ENCODE data around the gene BPIFB4. TPM values are rescaled to one million over a fixed set of nuclear protein-coding genes. Genes with fewer than 3 reads are reported as not detected.

BPIFB4 gene
- total and polyA plus RNA-seq, 2 donors (not counting 3 experiments of a cell fraction or from before 2014, with no cell fraction given) = not detected

- Histone ChIP-seq H4K20me1 (replicated peaks; ENCODE audit: control insufficient read depth, extremely low read depth, insufficient read depth, low read length) (no peaks in the 10 kb centered on the region), H3K79me2 (ENCODE audit: control insufficient read depth, insufficient read depth, low read length) (no peaks in the 10 kb centered on the region), H3K4me1 (ENCODE audit: control insufficient read depth, extremely low read depth, insufficient read depth, low read length) (no peaks in the 10 kb centered on the region), H3K27ac (ENCODE audit: insufficient read depth, low read depth, low read length) (no peak overlapping the region), H2AFZ (ENCODE audit: low read depth, low read length) (no peak overlapping the region), H3K27me3 (ENCODE audit: control insufficient read depth in 2 of 2, insufficient read depth in 2 of 2, low read length in 2 of 2) (no peaks in the 10 kb centered on the region), H3K9me3 (replicated peaks; ENCODE audit: control insufficient read depth, insufficient read depth, low read length) (no peaks in the 10 kb centered on the region), H3K36me3 (ENCODE audit: control insufficient read depth in 2 of 2, extremely low read depth in 1 of 2, insufficient read depth in 2 of 2, low read length in 2 of 2) (no peaks in the 10 kb centered on the region), H3K4me2 (ENCODE audit: insufficient read depth, low read length) (no peak overlapping the region), H3K4me3 (replicated peaks in 1 of 3; ENCODE audit: insufficient read depth in 1 of 3, low read depth in 1 of 3, low read length in 3 of 3) (no peak overlapping the region), H3K9me1 (replicated peaks; ENCODE audit: control insufficient read depth, extremely low read depth, insufficient read depth, low read length) (no peaks in the 10 kb centered on the region), H3K9ac (replicated peaks; ENCODE audit: extremely low read depth, insufficient read depth, low read length) (no peak overlapping the region)
- no TSS peak for BruUV-seq (replicated peaks)
- dilution Hi-C loops (cut with MboI; ENCODE audit: extremely low pct_ligation_motif_present, low sequenced_read_pairs) = no loop called here
- FAIRE-seq (no peak), DNase-seq (ENCODE audit: low read depth, low spot score) (no peak)
- ChIA-PET POLR2A (no interaction called here), CTCF (no interaction called here)
- no peak for TF ChIP-seq EZH2 (IDR thresholded peaks at IDR 0.05; ENCODE audit: borderline replicate concordance, low read depth, low read length, severe bottlenecking)
- TF ChIP-seq POLR2AphosphoS5 (IDR thresholded peaks at IDR 0.05; ENCODE audit: insufficient read depth, low read depth, low read length) = no peak
- no peak for TF ChIP-seq MYC (IDR thresholded peaks at IDR 0.05; ENCODE audit: low read depth, low read length)
- TF ChIP-seq CTCF (IDR thresholded peaks at IDR 0.05; ENCODE audit: extremely low read depth in 1 of 2, insufficient read depth in 1 of 2, low read depth in 1 of 2, low read length in 2 of 2) = no peak
- TF ChIP-seq GATA2 (IDR thresholded peaks at IDR 0.05; ENCODE audit: insufficient read depth, insufficient read length, low read depth, low read length) = no peak
- intact Hi-C loops (cut with micrococcal nuclease) = no loop called here
Measured at GRCh38 chr20:33091147-33091546, 11.7 kb downstream of the BPIFB4 start.

- FAIRE-seq = no peak
- H3K4me3 ChIP-seq (replicated peaks in 1 of 3; ENCODE audit: insufficient read depth in 1 of 3, low read depth in 1 of 3, low read length in 3 of 3) = no peak overlapping the region
- H3K9me3 ChIP-seq (replicated peaks; ENCODE audit: control insufficient read depth, insufficient read depth, low read length) = no peaks in the 10 kb centered on the region
- H2AFZ ChIP-seq (ENCODE audit: low read depth, low read length) = no peak overlapping the region
- H3K4me2 ChIP-seq (ENCODE audit: insufficient read depth, low read length) = no peak overlapping the region
- H3K27me3 ChIP-seq (ENCODE audit: control insufficient read depth in 2 of 2, insufficient read depth in 2 of 2, low read length in 2 of 2) = no peaks in the 10 kb centered on the region
- no peaks in the 10 kb centered on the region for H4K20me1 ChIP-seq (replicated peaks; ENCODE audit: control insufficient read depth, extremely low read depth, insufficient read depth, low read length)
- intact Hi-C loops (cut with micrococcal nuclease) (no loop called here), dilution Hi-C loops (cut with MboI; ENCODE audit: extremely low pct_ligation_motif_present, low sequenced_read_pairs) (no loop called here)
- no peaks in the 10 kb centered on the region for H3K9me1 ChIP-seq (replicated peaks; ENCODE audit: control insufficient read depth, extremely low read depth, insufficient read depth, low read length)
- ChIA-PET POLR2A (no interaction called here), CTCF (no interaction called here)
- H3K27ac ChIP-seq (ENCODE audit: insufficient read depth, low read depth, low read length) = no peak overlapping the region
- TF ChIP-seq GATA2 (IDR thresholded peaks at IDR 0.05; ENCODE audit: insufficient read depth, insufficient read length, low read depth, low read length) (no peak), FOS (IDR thresholded peaks at IDR 0.05; ENCODE audit: borderline replicate concordance, insufficient read depth, low read length) (no peak), MAX (IDR thresholded peaks at IDR 0.05; ENCODE audit: insufficient read depth, insufficient read length) (no peak), CTCF (IDR thresholded peaks at IDR 0.05; ENCODE audit: extremely low read depth in 1 of 2, insufficient read depth in 1 of 2, low read depth in 1 of 2, low read length in 2 of 2) (no peak), MYC (IDR thresholded peaks at IDR 0.05; ENCODE audit: low read depth, low read length) (no peak)
- H3K4me1 ChIP-seq (ENCODE audit: control insufficient read depth, extremely low read depth, insufficient read depth, low read length) = no peaks in the 10 kb centered on the region
- H3K79me2 ChIP-seq (ENCODE audit: control insufficient read depth, insufficient read depth, low read length) = no peaks in the 10 kb centered on the region
- no TSS peak for BruUV-seq (replicated peaks)
- H3K9ac ChIP-seq (replicated peaks; ENCODE audit: extremely low read depth, insufficient read depth, low read length) = no peak overlapping the region
- DNase-seq (ENCODE audit: low read depth, low spot score) = no peak
- H3K36me3 ChIP-seq (ENCODE audit: control insufficient read depth in 2 of 2, extremely low read depth in 1 of 2, insufficient read depth in 2 of 2, low read length in 2 of 2) = no peaks in the 10 kb centered on the region
Measured at GRCh38 chr20:33091693-33092092, 12.2 kb downstream of the BPIFB4 start.
